HepG2 (cell line): ENCODE data around the gene ZNF629. TPM values are rescaled to one million over a fixed set of nuclear protein-coding genes. Genes with fewer than 3 reads are reported as not detected.

Experiments
- DR1 ChIP-seq: sonication (generic); formaldehyde crosslinking; IDR thresholded peaks from 2 replicates; pipeline ENCODE4 v1.8.0; 2021; ENCODE audit warnings: mild to moderate bottlenecking, missing genetic modification reagents, inconsistent platforms
- HDAC2 ChIP-seq: sonication (generic); formaldehyde crosslinking; IDR thresholded peaks from 2 replicates; pipeline ENCODE4 v1.4.0; 2020; ENCODE audit warnings: missing genetic modification reagents
- HOXA5 ChIP-seq: sonication (generic); formaldehyde crosslinking; IDR thresholded peaks from 2 replicates; pipeline ENCODE4 v1.4.0; 2020; ENCODE audit warnings: missing genetic modification reagents
- ISL2 ChIP-seq: sonication (generic); formaldehyde crosslinking; IDR thresholded peaks from 2 replicates; pipeline ENCODE4 v1.5.0; 2020; ENCODE audit warnings: missing genetic modification reagents
- LCORL ChIP-seq, 2 experiments: fragments of 450-650 bp in 1 of 2; sonication (generic) in 1 of 2; formaldehyde crosslinking in 1 of 2; IDR thresholded peaks; 2 replicates each; pipeline versions ENCODE4 v1.5.0 to v1.6.1; 2017 to 2020; ENCODE audit warnings: antibody characterized with exemption in 1 of 2, missing genetic modification reagents in 1 of 2
- MEIS2 ChIP-seq: sonication (generic); formaldehyde crosslinking; IDR thresholded peaks from 2 replicates; pipeline ENCODE4 v1.9.0; 2021; ENCODE audit warnings: mild to moderate bottlenecking, missing genetic modification reagents
- NFE2L1 ChIP-seq: sonication (generic); formaldehyde crosslinking; IDR thresholded peaks from 2 replicates; pipeline ENCODE4 v1.4.0; 2020; ENCODE audit warnings: missing genetic modification reagents, mild to moderate bottlenecking, borderline replicate concordance
- REPIN1 ChIP-seq: sonication (generic); formaldehyde crosslinking; IDR thresholded peaks from 2 replicates; pipeline ENCODE4 v1.8.0; 2022; ENCODE audit warnings: missing genetic modification reagents, low read depth, mild to moderate bottlenecking, borderline replicate concordance
- RFXANK ChIP-seq: IDR thresholded peaks from 2 replicates; pipeline ENCODE4 v1.6.1; 2016
- SNAPC2 ChIP-seq: sonication (generic); formaldehyde crosslinking; IDR thresholded peaks from 2 replicates; pipeline ENCODE4 v1.8.1; 2022; ENCODE audit warnings: mild to moderate bottlenecking, missing genetic modification reagents
- ZFP37 ChIP-seq: sonication (generic); formaldehyde crosslinking; IDR thresholded peaks from 2 replicates; pipeline ENCODE4 v1.4.0; 2020; ENCODE audit warnings: missing genetic modification reagents, borderline replicate concordance
- ZMYM4 ChIP-seq: sonication (generic); formaldehyde crosslinking; IDR thresholded peaks from 2 replicates; pipeline ENCODE4 v1.8.1; 2023; ENCODE audit warnings: mild to moderate bottlenecking, missing genetic modification reagents
- polyA plus RNA-seq, 8 experiments: library from polyadenylated mRNA; depleted of rRNA in 3 of 8; stranded (reverse) in 7 of 8; unstranded in 1 of 8; fragments of >200 nt; fragmentation: Illumina TruSeq in 4 of 8; extraction: Trizol in 4 of 8; gene quantifications; 2 replicates each; pipeline versions ENCODE4 v1.2.1 to v1.2.3, GENCODE V29; 2011 to 2016; ENCODE audit warnings: low read depth in 4 of 8, missing spikeins in 1 of 8, mixed read lengths in 1 of 8; ENCODE audit not compliant: insufficient read depth in 1 of 8
- total RNA-seq, 5 experiments: library from RNA; depleted of rRNA; stranded (reverse); fragments of >200 nt; fragmentation: Illumina TruSeq; extraction: Trizol; gene quantifications; 2 replicates each; pipeline ENCODE4 v1.2.3, GENCODE V29; 2016; ENCODE audit warnings: low read depth in 1 of 5
- TF ChIP-seq, protein P1 (sequence below): sonication (generic); formaldehyde crosslinking; IDR thresholded peaks from 2 replicates; pipeline ENCODE4 v1.4.0; 2020; ENCODE audit warnings: missing genetic modification reagents
- TF ChIP-seq, protein P2 (sequence below): sonication (generic); formaldehyde crosslinking; IDR thresholded peaks from 2 replicates; pipeline ENCODE4 v1.4.0; 2020; ENCODE audit warnings: missing genetic modification reagents
- TF ChIP-seq, protein P3 (sequence below): sonication (generic); formaldehyde crosslinking; IDR thresholded peaks from 2 replicates; pipeline ENCODE4 v1.4.0; 2020; ENCODE audit warnings: missing genetic modification reagents
- TF ChIP-seq, protein P4 (sequence below): sonication (generic); formaldehyde crosslinking; IDR thresholded peaks from 2 replicates; pipeline ENCODE4 v1.8.0; 2022; ENCODE audit warnings: mild to moderate bottlenecking, missing genetic modification reagents
- TF ChIP-seq, protein P5 (sequence below): sonication (generic); formaldehyde crosslinking; IDR thresholded peaks from 2 replicates; pipeline ENCODE4 v1.4.0; 2020; ENCODE audit warnings: mild to moderate bottlenecking, missing genetic modification reagents, borderline replicate concordance
- TF ChIP-seq, protein P6 (sequence below): sonication (generic); formaldehyde crosslinking; IDR thresholded peaks from 2 replicates; pipeline ENCODE4 v1.5.0; 2020; ENCODE audit warnings: mild to moderate bottlenecking, missing genetic modification reagents
- TF ChIP-seq, protein P7 (sequence below), 2 experiments: fragments of 450-650 bp in 1 of 2; sonication (generic) in 1 of 2; formaldehyde crosslinking; IDR thresholded peaks; 2 replicates each; pipeline versions ENCODE4 v1.5.0 to v1.8.0; 2020 to 2022; ENCODE audit warnings: mild to moderate bottlenecking in 1 of 2, missing genetic modification reagents in 1 of 2

ZNF629 gene
- total and polyA plus RNA-seq, 2 of the 13 experiments (the other 11 are each of a cell fraction or from before 2014, with no cell fraction given) = 6.1 to 16.5 TPM

DNA sequence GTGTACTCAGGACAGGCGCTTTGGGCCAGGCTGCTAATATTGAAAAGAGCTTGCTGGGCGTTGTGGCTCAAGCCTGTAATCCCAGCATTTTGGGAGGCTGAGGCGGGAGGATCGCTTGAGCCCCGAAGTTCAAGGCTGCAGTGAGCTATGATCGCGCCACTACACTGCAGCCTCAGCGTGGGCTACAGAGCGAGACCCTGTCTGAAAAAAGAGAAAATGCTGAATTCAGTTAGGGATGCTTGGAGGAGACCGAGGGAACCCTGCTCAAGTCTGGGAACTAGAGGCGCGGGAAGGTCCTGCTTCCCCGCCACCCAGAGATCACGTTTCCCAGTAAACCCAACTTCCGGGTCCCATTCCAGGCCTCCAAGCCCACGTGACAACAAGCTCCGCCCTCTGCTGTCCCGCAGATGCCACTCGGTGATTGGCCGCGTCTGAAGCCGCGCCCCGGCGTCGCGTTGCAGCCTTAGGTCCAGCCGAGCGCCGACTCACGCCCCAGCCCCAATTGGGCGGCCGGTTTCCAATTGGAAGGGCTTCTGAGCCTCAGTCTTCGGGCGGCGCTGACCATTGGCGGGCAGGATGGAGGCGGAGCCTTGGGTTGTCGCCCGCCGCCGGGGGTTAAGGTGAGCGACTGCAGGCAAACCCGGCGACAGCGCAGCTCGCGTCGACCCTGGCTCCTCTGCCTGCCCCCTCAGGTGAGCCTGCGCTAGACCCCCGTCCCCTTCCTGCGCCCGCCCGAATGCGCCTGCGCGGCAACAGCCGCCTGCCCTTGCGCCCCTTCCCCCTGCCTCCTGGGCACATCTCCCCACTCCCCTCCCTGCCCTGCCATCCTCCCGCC lies 39.0 kb downstream of the ZNF629 start, which contains the start of gene PHKG2 (continued):
- TF ChIP-seq ZMYM4 (peak; percentile 95), LCORL (IDR thresholded peaks at IDR 0.05) (no peak), LCORL (CRISPR knock-in tag; IDR thresholded peaks at IDR 0.05) (peak; percentile 41; the same call in 1 of the 2 replicates), ZFP37 (CRISPR knock-in tag) (no peak; the same call in 1 of the 2 replicates), REPIN1 (CRISPR knock-in tag) (peak; percentile 20; the same call in 1 of the 2 replicates), DR1 (CRISPR knock-in tag) (peak; percentile 87), SNAPC2 (CRISPR knock-in tag) (peak; percentile 75; the same call in 1 of the 2 replicates), NFE2L1 (CRISPR knock-in tag) (no peak), ISL2 (CRISPR knock-in tag) (no peak; the same call in 1 of the 2 replicates), HOXA5 (peak; percentile 56; the same call in 1 of the 2 replicates), MEIS2 (CRISPR knock-in tag) (peak; percentile 31; the same call in 1 of the 2 replicates), RFXANK (CRISPR knock-in tag) (peak; percentile 91; the same call in 1 of the 2 replicates), HDAC2 (CRISPR knock-in tag) (peak; percentile 48; the same call in 1 of the 2 replicates)
- TF ChIP-seq, protein P1, sequence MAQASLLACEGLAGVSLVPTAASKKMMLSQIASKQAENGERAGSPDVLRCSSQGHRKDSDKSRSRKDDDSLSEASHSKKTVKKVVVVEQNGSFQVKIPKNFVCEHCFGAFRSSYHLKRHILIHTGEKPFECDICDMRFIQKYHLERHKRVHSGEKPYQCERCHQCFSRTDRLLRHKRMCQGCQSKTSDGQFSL (CRISPR knock-in tag) = no peak
- TF ChIP-seq, protein P2, sequence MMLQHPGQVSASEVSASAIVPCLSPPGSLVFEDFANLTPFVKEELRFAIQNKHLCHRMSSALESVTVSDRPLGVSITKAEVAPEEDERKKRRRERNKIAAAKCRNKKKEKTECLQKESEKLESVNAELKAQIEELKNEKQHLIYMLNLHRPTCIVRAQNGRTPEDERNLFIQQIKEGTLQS = no peak
- TF ChIP-seq, protein P3, sequence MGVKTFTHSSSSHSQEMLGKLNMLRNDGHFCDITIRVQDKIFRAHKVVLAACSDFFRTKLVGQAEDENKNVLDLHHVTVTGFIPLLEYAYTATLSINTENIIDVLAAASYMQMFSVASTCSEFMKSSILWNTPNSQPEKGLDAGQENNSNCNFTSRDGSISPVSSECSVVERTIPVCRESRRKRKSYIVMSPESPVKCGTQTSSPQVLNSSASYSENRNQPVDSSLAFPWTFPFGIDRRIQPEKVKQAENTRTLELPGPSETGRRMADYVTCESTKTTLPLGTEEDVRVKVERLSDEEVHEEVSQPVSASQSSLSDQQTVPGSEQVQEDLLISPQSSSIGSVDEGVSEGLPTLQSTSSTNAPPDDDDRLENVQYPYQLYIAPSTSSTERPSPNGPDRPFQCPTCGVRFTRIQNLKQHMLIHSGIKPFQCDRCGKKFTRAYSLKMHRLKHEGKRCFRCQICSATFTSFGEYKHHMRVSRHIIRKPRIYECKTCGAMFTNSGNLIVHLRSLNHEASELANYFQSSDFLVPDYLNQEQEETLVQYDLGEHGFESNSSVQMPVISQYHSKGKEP (CRISPR knock-in tag) = no peak
- TF ChIP-seq, protein P4, sequence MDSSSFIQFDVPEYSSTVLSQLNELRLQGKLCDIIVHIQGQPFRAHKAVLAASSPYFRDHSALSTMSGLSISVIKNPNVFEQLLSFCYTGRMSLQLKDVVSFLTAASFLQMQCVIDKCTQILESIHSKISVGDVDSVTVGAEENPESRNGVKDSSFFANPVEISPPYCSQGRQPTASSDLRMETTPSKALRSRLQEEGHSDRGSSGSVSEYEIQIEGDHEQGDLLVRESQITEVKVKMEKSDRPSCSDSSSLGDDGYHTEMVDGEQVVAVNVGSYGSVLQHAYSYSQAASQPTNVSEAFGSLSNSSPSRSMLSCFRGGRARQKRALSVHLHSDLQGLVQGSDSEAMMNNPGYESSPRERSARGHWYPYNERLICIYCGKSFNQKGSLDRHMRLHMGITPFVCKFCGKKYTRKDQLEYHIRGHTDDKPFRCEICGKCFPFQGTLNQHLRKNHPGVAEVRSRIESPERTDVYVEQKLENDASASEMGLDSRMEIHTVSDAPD (CRISPR knock-in tag) = no peak; the same call in 1 of the 2 replicates
- TF ChIP-seq, protein P5, sequence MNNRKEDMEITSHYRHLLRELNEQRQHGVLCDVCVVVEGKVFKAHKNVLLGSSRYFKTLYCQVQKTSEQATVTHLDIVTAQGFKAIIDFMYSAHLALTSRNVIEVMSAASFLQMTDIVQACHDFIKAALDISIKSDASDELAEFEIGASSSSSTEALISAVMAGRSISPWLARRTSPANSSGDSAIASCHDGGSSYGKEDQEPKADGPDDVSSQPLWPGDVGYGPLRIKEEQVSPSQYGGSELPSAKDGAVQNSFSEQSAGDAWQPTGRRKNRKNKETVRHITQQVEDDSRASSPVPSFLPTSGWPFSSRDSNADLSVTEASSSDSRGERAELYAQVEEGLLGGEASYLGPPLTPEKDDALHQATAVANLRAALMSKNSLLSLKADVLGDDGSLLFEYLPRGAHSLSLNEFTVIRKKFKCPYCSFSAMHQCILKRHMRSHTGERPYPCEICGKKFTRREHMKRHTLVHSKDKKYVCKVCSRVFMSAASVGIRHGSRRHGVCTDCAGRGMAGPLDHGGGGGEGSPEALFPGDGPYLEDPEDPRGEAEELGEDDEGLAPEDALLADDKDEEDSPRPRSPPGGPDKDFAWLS (CRISPR knock-in tag) = no peak
- TF ChIP-seq, protein P6, sequence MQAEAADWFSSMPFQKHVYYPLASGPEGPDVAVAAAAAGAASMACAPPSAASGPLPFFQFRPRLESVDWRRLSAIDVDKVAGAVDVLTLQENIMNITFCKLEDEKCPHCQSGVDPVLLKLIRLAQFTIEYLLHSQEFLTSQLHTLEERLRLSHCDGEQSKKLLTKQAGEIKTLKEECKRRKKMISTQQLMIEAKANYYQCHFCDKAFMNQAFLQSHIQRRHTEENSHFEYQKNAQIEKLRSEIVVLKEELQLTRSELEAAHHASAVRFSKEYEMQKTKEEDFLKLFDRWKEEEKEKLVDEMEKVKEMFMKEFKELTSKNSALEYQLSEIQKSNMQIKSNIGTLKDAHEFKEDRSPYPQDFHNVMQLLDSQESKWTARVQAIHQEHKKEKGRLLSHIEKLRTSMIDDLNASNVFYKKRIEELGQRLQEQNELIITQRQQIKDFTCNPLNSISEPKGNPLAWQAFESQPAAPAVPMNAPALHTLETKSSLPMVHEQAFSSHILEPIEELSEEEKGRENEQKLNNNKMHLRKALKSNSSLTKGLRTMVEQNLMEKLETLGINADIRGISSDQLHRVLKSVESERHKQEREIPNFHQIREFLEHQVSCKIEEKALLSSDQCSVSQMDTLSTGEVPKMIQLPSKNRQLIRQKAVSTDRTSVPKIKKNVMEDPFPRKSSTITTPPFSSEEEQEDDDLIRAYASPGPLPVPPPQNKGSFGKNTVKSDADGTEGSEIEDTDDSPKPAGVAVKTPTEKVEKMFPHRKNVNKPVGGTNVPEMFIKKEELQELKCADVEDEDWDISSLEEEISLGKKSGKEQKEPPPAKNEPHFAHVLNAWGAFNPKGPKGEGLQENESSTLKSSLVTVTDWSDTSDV = peak; percentile 53; the same call in 1 of the 2 replicates
- TF ChIP-seq, protein P7, sequence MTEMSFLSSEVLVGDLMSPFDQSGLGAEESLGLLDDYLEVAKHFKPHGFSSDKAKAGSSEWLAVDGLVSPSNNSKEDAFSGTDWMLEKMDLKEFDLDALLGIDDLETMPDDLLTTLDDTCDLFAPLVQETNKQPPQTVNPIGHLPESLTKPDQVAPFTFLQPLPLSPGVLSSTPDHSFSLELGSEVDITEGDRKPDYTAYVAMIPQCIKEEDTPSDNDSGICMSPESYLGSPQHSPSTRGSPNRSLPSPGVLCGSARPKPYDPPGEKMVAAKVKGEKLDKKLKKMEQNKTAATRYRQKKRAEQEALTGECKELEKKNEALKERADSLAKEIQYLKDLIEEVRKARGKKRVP (CRISPR knock-in tag; IDR thresholded peaks at IDR 0.05) = no peak
